Tibial nerve (tissue), 3 donors: ENCODE results near the gene ZAR1.

ENCODE experiments used
- POLR2A ChIP-seq, 2 donors: fragments of 450-650 bp; IDR thresholded peaks; one replicate each; pipeline ENCODE4 v1.6.1; 2017; ENCODE audit warnings: antibody characterized with exemption in 2 of 2, mild to moderate bottlenecking in 2 of 2, moderate library complexity in 2 of 2
- TF ChIP-seq, protein P1 (sequence below), 5 experiments: fragments of 200-600 bp in 3 of 5; fragments of 450-650 bp in 2 of 5; sonication (generic) in 3 of 5; IDR thresholded peaks; one replicate each; pipeline ENCODE4 v1.5.1; 2016 to 2019; ENCODE audit warnings: antibody characterized with exemption in 5 of 5, mild to moderate bottlenecking in 3 of 5, moderate library complexity in 2 of 5

DNA sequence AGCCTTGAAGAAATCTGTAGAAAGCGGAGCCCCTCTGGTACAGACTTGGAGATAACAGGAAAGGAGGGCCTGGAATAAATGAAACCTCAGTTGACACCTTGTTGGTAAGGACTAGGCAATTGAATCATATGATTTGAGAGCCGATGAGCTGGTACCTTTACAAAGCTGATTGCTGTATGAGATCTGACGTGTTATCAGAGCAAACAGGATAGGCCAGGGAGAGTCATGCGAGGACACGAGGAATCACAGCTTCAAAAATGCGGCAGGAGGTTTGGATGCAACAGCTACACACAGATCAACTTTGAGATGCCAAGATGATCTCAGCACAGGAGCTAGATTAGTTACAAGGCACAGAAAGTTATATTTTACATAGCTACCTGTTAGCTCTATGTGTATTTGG, 14.3 kb upstream of the ZAR1 start:
- TF ChIP-seq, protein P1, sequence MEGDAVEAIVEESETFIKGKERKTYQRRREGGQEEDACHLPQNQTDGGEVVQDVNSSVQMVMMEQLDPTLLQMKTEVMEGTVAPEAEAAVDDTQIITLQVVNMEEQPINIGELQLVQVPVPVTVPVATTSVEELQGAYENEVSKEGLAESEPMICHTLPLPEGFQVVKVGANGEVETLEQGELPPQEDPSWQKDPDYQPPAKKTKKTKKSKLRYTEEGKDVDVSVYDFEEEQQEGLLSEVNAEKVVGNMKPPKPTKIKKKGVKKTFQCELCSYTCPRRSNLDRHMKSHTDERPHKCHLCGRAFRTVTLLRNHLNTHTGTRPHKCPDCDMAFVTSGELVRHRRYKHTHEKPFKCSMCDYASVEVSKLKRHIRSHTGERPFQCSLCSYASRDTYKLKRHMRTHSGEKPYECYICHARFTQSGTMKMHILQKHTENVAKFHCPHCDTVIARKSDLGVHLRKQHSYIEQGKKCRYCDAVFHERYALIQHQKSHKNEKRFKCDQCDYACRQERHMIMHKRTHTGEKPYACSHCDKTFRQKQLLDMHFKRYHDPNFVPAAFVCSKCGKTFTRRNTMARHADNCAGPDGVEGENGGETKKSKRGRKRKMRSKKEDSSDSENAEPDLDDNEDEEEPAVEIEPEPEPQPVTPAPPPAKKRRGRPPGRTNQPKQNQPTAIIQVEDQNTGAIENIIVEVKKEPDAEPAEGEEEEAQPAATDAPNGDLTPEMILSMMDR (IDR thresholded peaks at IDR 0.05) = no peak
- no peak for TF ChIP-seq POLR2A (IDR thresholded peaks at IDR 0.05)
